GM12878 (cell line): ENCODE measurements around the gene AKR1C3. TPM values are rescaled to one million over a fixed set of nuclear protein-coding genes. Genes with fewer than 3 reads are reported as not detected.
A peak's percentile ranks its signal among the peaks of the same experiment; 100 is the strongest.

ENCODE experiments used
- ATAC-seq: fragments of 200-7000 bp; cut with Tn5 transposase; 3 replicates; pipeline ENCODE4 v1.9.1; 2020; ENCODE audit warnings: mild to moderate bottlenecking, moderate library complexity
- BruUV-seq: library from RNA; stranded (reverse); fragments of 400-500 nt; replicated peaks from 2 replicates; lab custom pipeline; 2021; lab: Mats Ljungman, UMichigan
- CTCF ChIA-PET: fragments of 300-600 bp; sonication (Branson Sonifier 250); formaldehyde crosslinking; extraction: SDS; loops from one replicate; lab custom pipeline; 2021; ENCODE audit warnings: inconsistent platforms; lab: Yijun Ruan, JAX
- POLR2A ChIA-PET: fragments of 350-600 bp; formaldehyde crosslinking; extraction: SDS; loops from one replicate; lab custom pipeline; 2021; ENCODE audit warnings: inconsistent platforms; lab: Charles Lee
- RAD21 ChIA-PET: fragments of 300-600 bp; sonication (Branson Sonifier 250); formaldehyde crosslinking; loops from one replicate; lab custom pipeline; 2023; ENCODE audit warnings: antibody characterized with exemption; ENCODE audit not compliant: unreplicated experiment; lab: Charles Lee
- SMC1A ChIA-PET: fragments of 300-600 bp; sonication (Branson Sonifier 250); formaldehyde crosslinking; loops from one replicate; lab custom pipeline; 2023; ENCODE audit not compliant: unreplicated experiment, uncharacterized antibody; lab: Charles Lee
- DNase-seq: peaks from one replicate; pipeline ENCODE4 v3.0.0-alpha.2; 2011; ENCODE audit warnings: low read depth, low spot score
- FAIRE-seq: peaks from 3 replicates; lab custom pipeline; 2011; peaks lifted over from hg19 to GRCh38; lab: Jason Lieb, UNC
- H2AFZ ChIP-seq: 2 replicates; pipeline ENCODE4 v1.6.0; 2011; ENCODE audit warnings: low read depth, low read length, control low read depth; ENCODE audit not compliant: control insufficient read depth
- H3K27ac ChIP-seq: 2 replicates; pipeline ENCODE4 v1.5.1; 2011; ENCODE audit warnings: control low read depth; ENCODE audit not compliant: control insufficient read depth, insufficient read depth
- H3K27me3 ChIP-seq, 2 experiments: replicated peaks in 1 of 2; 2 replicates each; pipeline versions ENCODE4 v1.6.0 to v1.6.1; 2011; ENCODE audit warnings: low read length in 1 of 2; ENCODE audit not compliant: control insufficient read depth in 2 of 2, insufficient read depth in 2 of 2
- H3K36me3 ChIP-seq, 2 experiments: 2 replicates each; pipeline ENCODE4 v1.5.1; 2011; ENCODE audit warnings: low read length in 1 of 2; ENCODE audit not compliant: control insufficient read depth in 2 of 2, insufficient read depth in 2 of 2
- H3K4me1 ChIP-seq: 2 replicates; pipeline ENCODE4 v1.6.1; 2011; ENCODE audit warnings: mild to moderate bottlenecking, low read length, moderate library complexity, mixed read lengths; ENCODE audit not compliant: control insufficient read depth, insufficient read depth
- H3K4me2 ChIP-seq: 2 replicates; pipeline ENCODE4 v1.6.0; 2011; ENCODE audit warnings: control low read depth; ENCODE audit not compliant: control insufficient read depth, insufficient read depth
- H3K4me3 ChIP-seq: fragments of 200-600 bp; sonication (generic); 2 replicates; pipeline ENCODE4 v1.5.1; 2016
- H3K79me2 ChIP-seq: 2 replicates; pipeline ENCODE4 v1.6.0; 2011; ENCODE audit warnings: low read length; ENCODE audit not compliant: control insufficient read depth, insufficient read depth
- H3K9ac ChIP-seq: 2 replicates; pipeline ENCODE4 v1.8.0; 2011; ENCODE audit warnings: low read length, control low read depth, mixed read lengths; ENCODE audit not compliant: control insufficient read depth, insufficient read depth
- H3K9me3 ChIP-seq: replicated peaks from 3 replicates; pipeline ENCODE4 v1.5.1; 2011; ENCODE audit warnings: mild to moderate bottlenecking, low read length; ENCODE audit not compliant: control insufficient read depth, insufficient read depth
- H4K20me1 ChIP-seq: 2 replicates; pipeline ENCODE4 v1.6.0; 2011; ENCODE audit not compliant: control insufficient read depth, insufficient read depth
- ETV6 ChIP-seq, 2 experiments: fragments of 450-650 bp in 1 of 2; IDR thresholded peaks in 1 of 2; conservative IDR thresholded peaks in 1 of 2; 2 replicates each; pipeline ENCODE4 v1.6.1; 2014; ENCODE audit warnings: antibody characterized with exemption in 1 of 2, borderline replicate concordance in 1 of 2, low read depth in 1 of 2, mild to moderate bottlenecking in 1 of 2, moderate library complexity in 1 of 2
- EZH2 ChIP-seq: IDR thresholded peaks from 2 replicates; pipeline ENCODE4 v1.6.1; 2012; ENCODE audit warnings: low read depth, mild to moderate bottlenecking, control low read depth, inconsistent platforms, low read length, borderline replicate concordance; ENCODE audit not compliant: control insufficient read depth
- RELA ChIP-seq: fragments of 450-650 bp; IDR thresholded peaks from 2 replicates; pipeline ENCODE4 v1.8.0; 2014; ENCODE audit warnings: borderline replicate concordance; ENCODE audit not compliant: partially characterized antibody
- SMC3 ChIP-seq: IDR thresholded peaks from 2 replicates; pipeline ENCODE4 v1.6.1; 2011; ENCODE audit warnings: low read length, improper control_type of control experiment, borderline replicate concordance
- SREBF2 ChIP-seq: IDR thresholded peaks from 2 replicates; pipeline ENCODE4 v1.6.1; 2012; ENCODE audit warnings: mild to moderate bottlenecking, low read length
- TCF3 ChIP-seq: IDR thresholded peaks from 2 replicates; pipeline ENCODE4 v1.6.1; 2012; ENCODE audit warnings: low read depth, mild to moderate bottlenecking, low read length, borderline replicate concordance; ENCODE audit not compliant: insufficient read depth
- WGBS: methylation state at CpG from one replicate; pipeline ENCODE4 v1.1.6; 2016; ENCODE audit warnings: low lambda C conversion rate; ENCODE audit not compliant: insufficient replicate concordance, insufficient coverage; ENCODE audit errors: missing lambda C conversion rate; 5-methylcytosine and 5-hydroxymethylcytosine counted together
- in situ Hi-C: fragments of 300-500 bp; cut with MboI; formaldehyde crosslinking; loops from 9 replicates; pipeline ENCODE4 v1.14.3; 2018; ENCODE audit warnings: mixed read lengths
- intact Hi-C: fragments of 100-400 bp; cut with micrococcal nuclease; formaldehyde crosslinking; loops from one replicate; pipeline ENCODE4 v1.14.2; 2022; ENCODE audit not compliant: unreplicated experiment
- polyA plus RNA-seq, 11 experiments: library from polyadenylated mRNA; depleted of rRNA in 4 of 11; unstranded in 6 of 11; stranded (reverse) in 5 of 11; fragments of >200 nt; fragmentation: Nextera tagmentation in 4 of 11; fragmentation: Illumina TruSeq in 1 of 11; extraction: Ambion mirVana in 4 of 11; extraction: Trizol in 1 of 11; gene quantifications; 1 replicate in 1 of 11; 2 replicates in 10 of 11; pipeline versions ENCODE4 v1.2.1 to v1.2.3, GENCODE V29; 2011 to 2016; ENCODE audit warnings: inconsistent platforms in 2 of 11, missing spikeins in 2 of 11, low read depth in 1 of 11
- total RNA-seq, 4 experiments: library from RNA; depleted of rRNA in 3 of 4; stranded (reverse); fragments of >200 nt in 3 of 4; fragmentation: Illumina TruSeq in 1 of 4; extraction: Trizol in 1 of 4; gene quantifications; 2 replicates each; pipeline versions ENCODE4 v1.2.1 to v1.2.3, GENCODE V29; 2013 to 2021
- TF ChIP-seq, protein P1 (sequence below), 3 experiments: IDR thresholded peaks in 2 of 3; conservative IDR thresholded peaks in 1 of 3; 2 replicates each; pipeline ENCODE4 v1.5.1; 2011; ENCODE audit warnings: low read depth in 3 of 3, low read length in 3 of 3, mild to moderate bottlenecking in 3 of 3, control low read depth in 2 of 3, moderate library complexity in 2 of 3, inconsistent platforms in 1 of 3, mixed read lengths in 1 of 3; ENCODE audit not compliant: control insufficient read depth in 2 of 3, insufficient read depth in 1 of 3; ENCODE audit errors: extremely low read depth in 1 of 3
- TF ChIP-seq, protein P2 (sequence below): fragments of 450-650 bp; IDR thresholded peaks from 2 replicates; pipeline ENCODE4 v1.6.1; 2017; ENCODE audit warnings: mild to moderate bottlenecking, low read depth, inconsistent platforms; ENCODE audit not compliant: poor library complexity, severe bottlenecking

AKR1C3 gene
- total and polyA plus RNA-seq, 10 of the 15 experiments (the other 5 are each of a cell fraction or from before 2014, with no cell fraction given), result 0.26 to 0.35 TPM; not detected in 8

DNA sequence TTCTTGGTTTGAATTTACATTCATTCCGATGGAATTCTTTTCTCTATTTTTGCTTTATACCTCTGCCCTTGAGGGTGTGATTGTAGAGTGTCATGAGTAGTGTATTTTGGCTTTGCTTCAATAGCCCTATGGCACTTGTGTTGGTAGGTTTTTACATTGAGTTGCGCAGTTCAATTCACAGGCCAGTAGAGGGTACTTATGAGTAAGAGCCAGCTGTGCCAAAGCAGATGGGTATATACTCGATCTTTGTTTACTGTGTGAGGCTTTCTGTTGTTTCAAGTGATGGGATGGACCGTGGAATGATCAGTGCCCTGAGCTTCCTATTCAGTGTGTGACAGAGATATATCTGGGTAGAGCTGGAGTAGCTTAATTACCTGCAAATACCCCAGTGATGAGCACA is 4.3 kb upstream of the AKR1C3 start:
- Histone ChIP-seq H3K4me2 (no peak overlapping the region), H2AFZ (no peak overlapping the region), H3K9me3 (no peaks in the 10 kb centered on the region), H4K20me1 (no peaks in the 10 kb centered on the region), H3K4me3 (no peak overlapping the region), H3K27ac (no peak overlapping the region), H3K36me3 (no peaks in the 10 kb centered on the region), H3K9ac (no peak overlapping the region), H3K4me1 (no peaks in the 10 kb centered on the region), H3K27me3 (no peaks in the 10 kb centered on the region), H3K79me2 (no peaks in the 10 kb centered on the region)
- ATAC-seq, result peak; percentile 68
- DNase-seq, result no peak
- TF ChIP-seq SMC3 (0 out of 2 replicates have a peak, but pooled peaks have one; percentile 8), EZH2 (no peak)
- TF ChIP-seq, protein P1, sequence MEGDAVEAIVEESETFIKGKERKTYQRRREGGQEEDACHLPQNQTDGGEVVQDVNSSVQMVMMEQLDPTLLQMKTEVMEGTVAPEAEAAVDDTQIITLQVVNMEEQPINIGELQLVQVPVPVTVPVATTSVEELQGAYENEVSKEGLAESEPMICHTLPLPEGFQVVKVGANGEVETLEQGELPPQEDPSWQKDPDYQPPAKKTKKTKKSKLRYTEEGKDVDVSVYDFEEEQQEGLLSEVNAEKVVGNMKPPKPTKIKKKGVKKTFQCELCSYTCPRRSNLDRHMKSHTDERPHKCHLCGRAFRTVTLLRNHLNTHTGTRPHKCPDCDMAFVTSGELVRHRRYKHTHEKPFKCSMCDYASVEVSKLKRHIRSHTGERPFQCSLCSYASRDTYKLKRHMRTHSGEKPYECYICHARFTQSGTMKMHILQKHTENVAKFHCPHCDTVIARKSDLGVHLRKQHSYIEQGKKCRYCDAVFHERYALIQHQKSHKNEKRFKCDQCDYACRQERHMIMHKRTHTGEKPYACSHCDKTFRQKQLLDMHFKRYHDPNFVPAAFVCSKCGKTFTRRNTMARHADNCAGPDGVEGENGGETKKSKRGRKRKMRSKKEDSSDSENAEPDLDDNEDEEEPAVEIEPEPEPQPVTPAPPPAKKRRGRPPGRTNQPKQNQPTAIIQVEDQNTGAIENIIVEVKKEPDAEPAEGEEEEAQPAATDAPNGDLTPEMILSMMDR (IDR thresholded peaks at IDR 0.05 in 2 of 3, conservative IDR thresholded peaks at IDR 0.05 in 1 of 3; ENCODE audit: control insufficient read depth in 2 of 3, extremely low read depth in 1 of 3, insufficient read depth in 1 of 3, low read depth in 3 of 3, low read length in 3 of 3), result peak; percentile 15 to 30 (median 26); a peak in 3 of 6 replicates
- in situ Hi-C loops, result no loop called here
- ChIA-PET SMC1A (interaction anchor here (0.7 kb wide), 1 partner anchor 784 kb away, joined by 3 read pairs; no protein-coding TSS in a partner anchor), CTCF (interaction anchor here (0.8 to 1.6 kb wide), 3 partner anchors 9 to 240 kb away, joined by 3 to 6 read pairs (median 5); no protein-coding TSS in a partner anchor), POLR2A (no interaction called here), RAD21 (no interaction called here)
- no TSS peak for BruUV-seq
- FAIRE-seq, result no peak
- intact Hi-C loops, result loop anchor here (10.0 kb wide), 1 partner anchor 245 kb away; no protein-coding TSS in a partner anchor
- WGBS, result 12% methylated on average over 4 of the region's 4 CpGs

DNA sequence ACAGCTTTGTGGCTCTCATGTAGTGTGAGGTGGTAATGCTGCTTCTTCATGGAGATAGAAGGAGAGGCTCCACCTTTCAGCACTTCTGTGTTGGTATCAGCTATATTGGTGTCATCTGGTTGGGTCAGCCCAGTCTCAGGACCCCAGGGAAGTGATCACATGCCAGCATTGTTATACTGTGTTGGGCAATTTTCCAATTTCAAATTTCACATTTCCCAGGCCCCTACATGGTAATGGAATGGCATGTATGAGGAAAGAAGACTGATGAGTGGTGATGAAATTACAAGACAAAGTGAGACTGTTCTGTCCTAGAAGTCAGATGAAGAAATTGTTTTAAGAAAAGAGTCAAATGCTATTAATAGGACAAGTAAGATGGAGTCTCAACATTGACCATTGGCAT is 3.7 kb upstream of the AKR1C3 start:
- Histone ChIP-seq H3K36me3 (no peaks in the 10 kb centered on the region), H3K79me2 (no peaks in the 10 kb centered on the region), H3K27ac (no peak overlapping the region), H3K4me1 (no peaks in the 10 kb centered on the region), H3K9me3 (no peaks in the 10 kb centered on the region), H4K20me1 (no peaks in the 10 kb centered on the region), H3K4me3 (no peak overlapping the region), H2AFZ (no peak overlapping the region), H3K4me2 (no peak overlapping the region), H3K27me3 (no peaks in the 10 kb centered on the region), H3K9ac (no peak overlapping the region)
- POLR2A ChIA-PET, result no interaction called here
- no peak for DNase-seq
- no peak for FAIRE-seq
- no peak for ATAC-seq
- in situ Hi-C loops (no loop called here), intact Hi-C loops (loop anchor here (10.0 kb wide), 1 partner anchor 246 kb away; no protein-coding TSS in a partner anchor)
- BruUV-seq, result no TSS peak
- SMC1A ChIA-PET, result no interaction called here
- CTCF ChIA-PET, result interaction anchor here (0.8 to 1.6 kb wide), 2 partner anchors 9 to 240 kb away, joined by 5 to 6 read pairs; no protein-coding TSS in a partner anchor
- RAD21 ChIA-PET, result no interaction called here
- TF ChIP-seq, protein P1 (IDR thresholded peaks at IDR 0.05 in 2 of 3, conservative IDR thresholded peaks at IDR 0.05 in 1 of 3; ENCODE audit: control insufficient read depth in 2 of 3, extremely low read depth in 1 of 3, insufficient read depth in 1 of 3, low read depth in 3 of 3, low read length in 3 of 3), result no peak
- TF ChIP-seq RELA (no peak), TCF3 (no peak), ETV6 (conservative IDR thresholded peaks at IDR 0.05 in 1 of 2, IDR thresholded peaks at IDR 0.05 in 1 of 2; ENCODE audit: borderline replicate concordance in 1 of 2, low read depth in 1 of 2) (no peak), SREBF2 (no peak)
- TF ChIP-seq, protein P2, sequence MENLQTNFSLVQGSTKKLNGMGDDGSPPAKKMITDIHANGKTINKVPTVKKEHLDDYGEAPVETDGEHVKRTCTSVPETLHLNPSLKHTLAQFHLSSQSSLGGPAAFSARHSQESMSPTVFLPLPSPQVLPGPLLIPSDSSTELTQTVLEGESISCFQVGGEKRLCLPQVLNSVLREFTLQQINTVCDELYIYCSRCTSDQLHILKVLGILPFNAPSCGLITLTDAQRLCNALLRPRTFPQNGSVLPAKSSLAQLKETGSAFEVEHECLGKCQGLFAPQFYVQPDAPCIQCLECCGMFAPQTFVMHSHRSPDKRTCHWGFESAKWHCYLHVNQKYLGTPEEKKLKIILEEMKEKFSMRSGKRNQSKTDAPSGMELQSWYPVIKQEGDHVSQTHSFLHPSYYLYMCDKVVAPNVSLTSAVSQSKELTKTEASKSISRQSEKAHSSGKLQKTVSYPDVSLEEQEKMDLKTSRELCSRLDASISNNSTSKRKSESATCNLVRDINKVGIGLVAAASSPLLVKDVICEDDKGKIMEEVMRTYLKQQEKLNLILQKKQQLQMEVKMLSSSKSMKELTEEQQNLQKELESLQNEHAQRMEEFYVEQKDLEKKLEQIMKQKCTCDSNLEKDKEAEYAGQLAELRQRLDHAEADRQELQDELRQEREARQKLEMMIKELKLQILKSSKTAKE, result no peak
